ENCODE data around the gene COL6A5. TPM values are rescaled to one million over a fixed set of nuclear protein-coding genes. Genes with fewer than 3 reads are reported as not detected.

The COL6A5 gene
- total and polyA plus RNA-seq, 9 of the 15 experiments (the other 6 are each of a cell fraction or from before 2014, with no cell fraction given): 1.5 to 9.7 (median 5.6) TPM

DNA sequence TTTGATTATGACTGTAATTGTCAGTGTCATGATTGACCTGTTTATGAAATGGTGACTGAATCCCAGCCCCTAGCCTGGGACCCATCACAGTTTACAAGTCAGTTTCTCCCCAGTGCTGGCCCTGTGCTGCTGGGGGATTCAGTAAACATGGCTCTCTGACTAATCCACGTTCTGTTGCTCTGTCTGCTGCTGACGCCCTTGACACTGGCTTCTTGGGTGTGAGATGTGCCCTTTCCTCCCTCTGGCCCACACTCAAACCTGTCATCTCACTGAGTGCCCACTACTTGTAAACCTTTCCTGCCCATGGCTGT lies 84.2 kb downstream of the COL6A5 start:
- no peaks in the 10 kb centered on the region for H3K27me3 ChIP-seq (ENCODE audit: control insufficient read depth in 2 of 2, insufficient read depth in 2 of 2, low read length in 2 of 2)
- CTCF ChIA-PET (ENCODE audit: low intra/inter-chr PET ratio): no interaction called here
- H2AFZ ChIP-seq (ENCODE audit: low read depth, low read length): no peak overlapping the region
- TF ChIP-seq NR3C1 (CRISPR knock-in tag; IDR thresholded peaks at IDR 0.05) (no peak), MCM7 (IDR thresholded peaks at IDR 0.05) (no peak), RBM22 (IDR thresholded peaks at IDR 0.05; ENCODE audit: low read depth, low read length, poor library complexity, severe bottlenecking) (no peak), ETV6 (IDR thresholded peaks at IDR 0.05; ENCODE audit: borderline replicate concordance in 1 of 2, low read depth in 2 of 2, low read length in 1 of 2) (no peak), ETV6 (CRISPR knock-in tag; IDR thresholded peaks at IDR 0.05; ENCODE audit: borderline replicate concordance) (no peak), CREB1 (IDR thresholded peaks at IDR 0.05) (no peak), CREB1 (CRISPR knock-in tag; IDR thresholded peaks at IDR 0.05) (no peak), CBFB (CRISPR knock-in tag; IDR thresholded peaks at IDR 0.05) (no peak)
- no peak overlapping the region for H3K27ac ChIP-seq (ENCODE audit: extremely low read depth, low read depth, low read length)
- WGBS (ENCODE audit: insufficient coverage, low coverage, missing lambda C conversion rate): 55% methylated on average over 1 of the region's 2 CpGs
- FAIRE-seq: no peak
- no peaks in the 10 kb centered on the region; a peak in 2 of 5 replicates for H3K4me1 ChIP-seq (replicated peaks in 1 of 2; ENCODE audit: control insufficient read depth in 2 of 2, insufficient read depth in 2 of 2, low read length in 2 of 2)
- ATAC-seq: no peak
- no peak overlapping the region for H3K4me2 ChIP-seq (ENCODE audit: insufficient read depth, low read length)
- no peaks in the 10 kb centered on the region for H4K20me1 ChIP-seq (replicated peaks; ENCODE audit: control insufficient read depth, insufficient read depth, low read length)
- intact Hi-C loops (cut with micrococcal nuclease): no loop called here
- H3K79me2 ChIP-seq (ENCODE audit: control insufficient read depth, insufficient read depth, low read length): no peaks in the 10 kb centered on the region
- H3K9me3 ChIP-seq (replicated peaks; ENCODE audit: control insufficient read depth, insufficient read depth, low read depth, low read length): no peaks in the 10 kb centered on the region
- no TSS peak for BruUV-seq (replicated peaks)
- in situ Hi-C loops (cut with MboI): no loop called here
- POLR2A ChIA-PET: no interaction called here
- peaks cover 16% of the 10 kb centered on the region; the same call in 2 of the 3 replicates for H3K36me3 ChIP-seq (ENCODE audit: control insufficient read depth, insufficient read depth, low read length)
- no peak overlapping the region for H3K4me3 ChIP-seq
- no peak for DNase-seq (ENCODE audit: extremely low read depth in 1 of 4, low spot score in 3 of 4)
- H3K9me1 ChIP-seq (ENCODE audit: control insufficient read depth, insufficient read depth, low read length): no peaks in the 10 kb centered on the region
- H3K9ac ChIP-seq (ENCODE audit: insufficient read depth in 1 of 2, low read depth in 2 of 2, low read length in 2 of 2): peak overlapping the region in 1 of 2 experiments; percentile 58; a peak in 1 of 4 replicates

- no peaks in the 10 kb centered on the region for H3K9me1 ChIP-seq (ENCODE audit: control insufficient read depth, insufficient read depth, low read length)
- H3K27me3 ChIP-seq (ENCODE audit: control insufficient read depth in 2 of 2, insufficient read depth in 2 of 2, low read length in 2 of 2): no peaks in the 10 kb centered on the region
- ATAC-seq (no peak), FAIRE-seq (no peak), DNase-seq (ENCODE audit: extremely low read depth in 1 of 4, low spot score in 3 of 4) (no peak)
- in situ Hi-C loops (cut with MboI) (no loop called here), intact Hi-C loops (cut with micrococcal nuclease) (no loop called here)
- H3K9me3 ChIP-seq (replicated peaks; ENCODE audit: control insufficient read depth, insufficient read depth, low read depth, low read length): no peaks in the 10 kb centered on the region
- H3K4me1 ChIP-seq (replicated peaks in 1 of 2; ENCODE audit: control insufficient read depth in 2 of 2, insufficient read depth in 2 of 2, low read length in 2 of 2): no peaks in the 10 kb centered on the region; a peak in 2 of 5 replicates
- no peak overlapping the region for H2AFZ ChIP-seq (ENCODE audit: low read depth, low read length)
- H3K36me3 ChIP-seq (ENCODE audit: control insufficient read depth, insufficient read depth, low read length): peaks cover 10% of the 10 kb centered on the region; the same call in 2 of the 3 replicates
- ChIA-PET CTCF (ENCODE audit: low intra/inter-chr PET ratio) (no interaction called here), POLR2A (no interaction called here)
- H3K79me2 ChIP-seq (ENCODE audit: control insufficient read depth, insufficient read depth, low read length): no peaks in the 10 kb centered on the region
- no peaks in the 10 kb centered on the region for H4K20me1 ChIP-seq (replicated peaks; ENCODE audit: control insufficient read depth, insufficient read depth, low read length)
- no peak overlapping the region for H3K4me3 ChIP-seq
- H3K27ac ChIP-seq (ENCODE audit: extremely low read depth, low read depth, low read length): no peak overlapping the region
- no peak overlapping the region for H3K9ac ChIP-seq (ENCODE audit: insufficient read depth in 1 of 2, low read depth in 2 of 2, low read length in 2 of 2)
- no peak overlapping the region for H3K4me2 ChIP-seq (ENCODE audit: insufficient read depth, low read length)
- BruUV-seq (replicated peaks): no TSS peak
- TF ChIP-seq SIN3B (IDR thresholded peaks at IDR 0.05; ENCODE audit: low read depth): no peak
- no peak for TF ChIP-seq EZH2 (IDR thresholded peaks at IDR 0.05; ENCODE audit: borderline replicate concordance, low read depth, low read length)
- TF ChIP-seq, protein P1, sequence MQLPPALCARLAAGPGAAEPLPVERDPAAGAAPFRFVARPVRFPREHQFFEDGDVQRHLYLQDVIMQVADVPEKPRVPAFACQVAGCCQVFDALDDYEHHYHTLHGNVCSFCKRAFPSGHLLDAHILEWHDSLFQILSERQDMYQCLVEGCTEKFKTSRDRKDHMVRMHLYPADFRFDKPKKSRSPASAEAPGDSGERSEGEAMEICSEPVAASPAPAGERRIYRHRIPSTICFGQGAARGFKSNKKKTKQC (CRISPR knock-in tag; IDR thresholded peaks at IDR 0.05): no peak
- TF ChIP-seq SMAD4 (CRISPR knock-in tag; conservative IDR thresholded peaks at IDR 0.05): no peak
- TF ChIP-seq ZNF277 (CRISPR knock-in tag; IDR thresholded peaks at IDR 0.05; ENCODE audit: borderline replicate concordance): no peak
- TF ChIP-seq TARDBP (IDR thresholded peaks at IDR 0.05): no peak
- no peak for TF ChIP-seq PYGO2 (tag; IDR thresholded peaks at IDR 0.05)
- no peak for TF ChIP-seq ZNF830 (CRISPR knock-in tag; IDR thresholded peaks at IDR 0.05)
- no peak for TF ChIP-seq ZNF274 (IDR thresholded peaks at IDR 0.05; ENCODE audit: borderline replicate concordance, low read depth, low read length)
- TF ChIP-seq TCF15 (CRISPR knock-in tag; IDR thresholded peaks at IDR 0.05): no peak
Observed at GRCh38 chr3:130430266-130430665, 84.8 kb downstream of the COL6A5 start.

Measured in K562 (cell line).